ENCODE results near the gene EIF5A.

EIF5A gene

GRCh38 chr17:7355053-7355452 is 47.6 kb downstream of the EIF5A start, which contains the start of gene TMEM95:
Gene TMEM95 (plus strand): TSS chr17:7355156. CDS start chr17:7355205, 49 bp downstream.
- H3K9me3 ChIP-seq = no peaks in the 10 kb centered on the region
- peaks cover 36% of the 10 kb centered on the region for H3K36me3 ChIP-seq
- H3K4me3 ChIP-seq (ENCODE audit: low read depth in 1 of 2, low read length in 1 of 2) = no peak within 1 kb of the TSS
- no peak within 1 kb of the TSS for H3K27ac ChIP-seq
- peaks cover 20 to 29% of the 10 kb centered on the region in 2 experiments for H3K4me1 ChIP-seq (ENCODE audit: control insufficient read depth in 1 of 2, insufficient read depth in 1 of 2, low read depth in 1 of 2, low read length in 1 of 2)
- H3K27me3 ChIP-seq = peaks cover 10% of the 10 kb centered on the region
- no peak for TF ChIP-seq CTCF (IDR thresholded peaks at IDR 0.05)

DNA sequence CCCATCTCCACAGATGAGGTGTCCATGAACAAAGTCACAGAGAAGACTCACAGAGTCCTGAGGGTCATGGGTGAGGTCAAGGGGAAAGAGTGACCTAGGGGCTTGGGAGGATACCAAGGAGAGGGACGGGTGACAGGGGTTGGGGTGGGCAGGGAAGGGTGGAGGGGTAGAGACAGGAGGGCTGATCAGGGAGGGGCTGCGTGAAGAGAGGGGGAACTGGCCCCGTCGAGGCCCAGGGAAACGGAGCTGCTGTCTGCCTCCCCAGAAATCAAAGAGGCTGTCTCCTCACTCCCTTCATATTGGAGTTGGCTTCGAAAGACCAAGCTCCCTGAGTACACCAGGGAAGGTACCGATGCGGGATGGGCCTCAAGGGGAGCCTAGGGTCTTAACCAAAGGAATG is 48.1 kb downstream of the EIF5A start:
- no peaks in the 10 kb centered on the region for H3K9me3 ChIP-seq
- H3K27ac ChIP-seq = no peak overlapping the region

GRCh38 chr17:7356072-7356549 is 48.7 kb downstream of the EIF5A start:
- H3K4me1 ChIP-seq (ENCODE audit: control insufficient read depth in 1 of 2, insufficient read depth in 1 of 2, low read depth in 1 of 2, low read length in 1 of 2) = peaks cover 14 to 24% of the 10 kb centered on the region in 2 experiments
- peaks cover 25% of the 10 kb centered on the region for H3K36me3 ChIP-seq
- no peak overlapping the region for H3K27ac ChIP-seq
- TF ChIP-seq CTCF (IDR thresholded peaks at IDR 0.05) = peak; percentile 92
- no peak overlapping the region for H3K4me3 ChIP-seq (ENCODE audit: low read depth in 1 of 2, low read length in 1 of 2)
- peaks cover 10% of the 10 kb centered on the region for H3K27me3 ChIP-seq
- no peaks in the 10 kb centered on the region for H3K9me3 ChIP-seq

More for the DNA sequence above, 48.1 kb downstream of the EIF5A start:
- Histone ChIP-seq H3K27me3 (peaks cover 10% of the 10 kb centered on the region), H3K36me3 (peaks cover 31% of the 10 kb centered on the region), H3K4me3 (ENCODE audit: low read depth in 1 of 2, low read length in 1 of 2) (no peak overlapping the region), H3K4me1 (ENCODE audit: control insufficient read depth in 1 of 2, insufficient read depth in 1 of 2, low read depth in 1 of 2, low read length in 1 of 2) (peaks cover 19 to 29% of the 10 kb centered on the region in 2 experiments)
- no peak for TF ChIP-seq CTCF (IDR thresholded peaks at IDR 0.05)

- H3K27ac ChIP-seq = no peak overlapping the region
- no peak overlapping the region for H3K4me3 ChIP-seq (ENCODE audit: low read depth in 1 of 2, low read length in 1 of 2)
- no peak for TF ChIP-seq CTCF (IDR thresholded peaks at IDR 0.05)
- peaks cover 14% of the 10 kb centered on the region for H3K27me3 ChIP-seq
- peaks cover 7 to 18% of the 10 kb centered on the region in 2 experiments for H3K4me1 ChIP-seq (ENCODE audit: control insufficient read depth in 1 of 2, insufficient read depth in 1 of 2, low read depth in 1 of 2, low read length in 1 of 2)
- no peaks in the 10 kb centered on the region for H3K9me3 ChIP-seq
- H3K36me3 ChIP-seq = peaks cover 19% of the 10 kb centered on the region
Measured at GRCh38 chr17:7356756-7357155, 49.3 kb downstream of the EIF5A start.

DNA sequence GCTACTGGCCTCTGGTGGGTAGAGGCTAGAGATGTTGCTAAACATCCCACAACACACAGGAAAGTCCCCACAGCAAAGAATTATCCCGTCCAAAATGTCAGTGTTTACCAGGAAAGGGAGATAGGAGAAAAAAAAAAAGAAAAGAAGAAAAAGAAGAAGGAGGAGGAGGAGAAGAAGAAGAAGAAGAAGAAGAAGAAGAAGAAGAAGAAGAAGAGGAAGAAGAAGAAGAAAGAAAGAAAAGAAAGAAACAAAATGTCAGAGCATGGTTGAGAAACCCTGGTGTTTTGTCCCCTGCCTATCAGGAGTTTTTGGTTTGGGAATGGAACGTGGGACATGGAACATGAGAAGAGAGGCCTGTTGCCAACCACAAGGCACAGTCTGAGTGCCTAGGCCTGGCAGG is 50.0 kb downstream of the EIF5A start:
- Histone ChIP-seq H3K4me3 (ENCODE audit: low read depth in 1 of 2, low read length in 1 of 2) (no peak overlapping the region), H3K4me1 (ENCODE audit: control insufficient read depth in 1 of 2, insufficient read depth in 1 of 2, low read depth in 1 of 2, low read length in 1 of 2) (peaks cover 2 to 11% of the 10 kb centered on the region in 2 experiments)
- no peak for TF ChIP-seq CTCF (IDR thresholded peaks at IDR 0.05)

More for the DNA sequence above, 50.0 kb downstream of the EIF5A start:
- Histone ChIP-seq H3K27ac (no peak overlapping the region), H3K36me3 (peaks cover 14% of the 10 kb centered on the region), H3K27me3 (peaks cover 18% of the 10 kb centered on the region), H3K9me3 (no peaks in the 10 kb centered on the region)
